RWPE2 (cell line): ENCODE measurements around the gene CAMK1D.

Experiments used
- ATAC-seq: fragments of 200-7000 bp; cut with Tn5 transposase; 3 replicates; pipeline ENCODE4 v1.9.1; 2021; ENCODE audit warnings: low read depth
- DNase-seq: peaks from one replicate; pipeline ENCODE4 v3.0.0-alpha.2; 2020; ENCODE audit warnings: low spot score
- H3K27ac ChIP-seq: fragments of 450-650 bp; 2 replicates; pipeline ENCODE4 v1.5.1; 2017; ENCODE audit warnings: mild to moderate bottlenecking; ENCODE audit not compliant: poor library complexity, severe bottlenecking
- H3K27me3 ChIP-seq: fragments of 250-450 bp; sonication (Bioruptor Pico); 2 replicates; pipeline ENCODE4 v1.5.1; 2021; ENCODE audit warnings: mild to moderate bottlenecking, moderate library complexity; ENCODE audit not compliant: insufficient read depth, poor library complexity, severe bottlenecking
- H3K36me3 ChIP-seq: fragments of 250-450 bp; sonication (Bioruptor Pico); 2 replicates; pipeline ENCODE4 v1.5.1; 2020; ENCODE audit warnings: low read depth, mild to moderate bottlenecking, moderate library complexity
- H3K4me1 ChIP-seq: fragments of 250-450 bp; sonication (Bioruptor Pico); 2 replicates; pipeline ENCODE4 v1.5.1; 2021; ENCODE audit warnings: mild to moderate bottlenecking, moderate library complexity; ENCODE audit not compliant: insufficient read depth, poor library complexity, severe bottlenecking
- H3K4me3 ChIP-seq: fragments of 250-450 bp; sonication (Bioruptor Pico); 2 replicates; pipeline ENCODE4 v1.5.1; 2021; ENCODE audit warnings: mild to moderate bottlenecking, moderate library complexity; ENCODE audit not compliant: severe bottlenecking
- H3K9me3 ChIP-seq: fragments of 250-450 bp; sonication (Bioruptor Pico); 2 replicates; pipeline ENCODE4 v1.5.1; 2021; ENCODE audit warnings: mild to moderate bottlenecking, moderate library complexity; ENCODE audit not compliant: severe bottlenecking
- CTCF ChIP-seq: fragments of 450-650 bp; IDR thresholded peaks from one replicate; pipeline ENCODE4 v1.5.1; 2017; ENCODE audit warnings: mild to moderate bottlenecking, moderate library complexity; ENCODE audit not compliant: poor library complexity, severe bottlenecking

The CAMK1D gene

GRCh38 chr10:12459762-12460161 lies 110.4 kb downstream of the CAMK1D start:
- no peak for TF ChIP-seq CTCF
- Histone ChIP-seq H3K4me1 (peaks cover 13% of the 10 kb centered on the region), H3K27ac (no peak overlapping the region), H3K27me3 (no peaks in the 10 kb centered on the region), H3K36me3 (no peaks in the 10 kb centered on the region), H3K4me3 (no peak overlapping the region), H3K9me3 (no peaks in the 10 kb centered on the region)
- ATAC-seq (no peak), DNase-seq (no peak)

- TF ChIP-seq CTCF = no peak
- ATAC-seq (no peak), DNase-seq (no peak)
- H3K9me3 ChIP-seq = no peaks in the 10 kb centered on the region
- no peaks in the 10 kb centered on the region for H3K27me3 ChIP-seq
- H3K4me3 ChIP-seq = no peak overlapping the region
- H3K27ac ChIP-seq = no peak overlapping the region
- no peaks in the 10 kb centered on the region for H3K4me1 ChIP-seq
- no peaks in the 10 kb centered on the region for H3K36me3 ChIP-seq
Measured at GRCh38 chr10:12463459-12463838, 114.1 kb downstream of the CAMK1D start.

GRCh38 chr10:12465385-12466136 lies 116.2 kb downstream of the CAMK1D start:
- DNase-seq (no peak), ATAC-seq (no peak)
- Histone ChIP-seq H3K36me3 (no peaks in the 10 kb centered on the region), H3K27ac (no peak overlapping the region), H3K4me3 (no peak overlapping the region), H3K4me1 (no peaks in the 10 kb centered on the region), H3K9me3 (no peaks in the 10 kb centered on the region), H3K27me3 (no peaks in the 10 kb centered on the region)
- no peak for TF ChIP-seq CTCF

- DNase-seq (no peak), ATAC-seq (no peak)
- no peak for TF ChIP-seq CTCF
- no peaks in the 10 kb centered on the region for H3K36me3 ChIP-seq
- no peaks in the 10 kb centered on the region for H3K27me3 ChIP-seq
- H3K27ac ChIP-seq = no peak overlapping the region
- no peaks in the 10 kb centered on the region for H3K9me3 ChIP-seq
- H3K4me3 ChIP-seq = no peak overlapping the region
- H3K4me1 ChIP-seq = no peaks in the 10 kb centered on the region
Measured at GRCh38 chr10:12466704-12467305, 117.5 kb downstream of the CAMK1D start.

GRCh38 chr10:12469345-12469744 lies 120.0 kb downstream of the CAMK1D start:
- Histone ChIP-seq H3K4me3 (no peak overlapping the region), H3K4me1 (no peaks in the 10 kb centered on the region), H3K36me3 (no peaks in the 10 kb centered on the region), H3K27me3 (no peaks in the 10 kb centered on the region), H3K27ac (no peak overlapping the region), H3K9me3 (no peaks in the 10 kb centered on the region)
- TF ChIP-seq CTCF = no peak
- ATAC-seq (no peak), DNase-seq (no peak)
